IMR-90 (cell line): Measurements from ENCODE around the gene TCHP. TPM values are rescaled to one million over a fixed set of nuclear protein-coding genes. Genes with fewer than 3 reads are reported as not detected.
A peak's percentile ranks its signal among the peaks of the same experiment; 100 is the strongest.

ENCODE experiments used
- ATAC-seq: fragments of 200-7000 bp; cut with Tn5 transposase; 2 replicates; pipeline ENCODE4 v1.9.1; 2020; ENCODE audit warnings: low read depth, mild to moderate bottlenecking, moderate library complexity
- BruUV-seq: library from RNA; stranded (reverse); fragments of 400-500 nt; replicated peaks from 2 replicates; lab custom pipeline; 2021; lab: Mats Ljungman, UMichigan
- CTCF ChIA-PET: fragments of 300-600 bp; formaldehyde crosslinking; extraction: SDS; loops from one replicate; lab custom pipeline; 2021; ENCODE audit warnings: antibody characterized with exemption; lab: Yijun Ruan, JAX
- POLR2A ChIA-PET: fragments of 300-600 bp; sonication (Branson Sonifier 250); formaldehyde crosslinking; loops from one replicate; lab custom pipeline; 2022; ENCODE audit warnings: antibody characterized with exemption; ENCODE audit not compliant: unreplicated experiment; lab: Charles Lee
- DNase-seq: peaks from one replicate; pipeline ENCODE4 v3.0.0; 2013
- H2AFZ ChIP-seq: replicated peaks from 2 replicates; pipeline ENCODE3; 2013; ENCODE audit warnings: low read length, mild to moderate bottlenecking; ENCODE audit not compliant: poor library complexity
- H2AK5ac ChIP-seq: 2 replicates; pipeline ENCODE4 v1.6.1; 2013; ENCODE audit warnings: low read depth, low read length, inconsistent platforms
- H2AK9ac ChIP-seq: replicated peaks from 2 replicates; pipeline ENCODE3; 2013; ENCODE audit warnings: mild to moderate bottlenecking, low read depth, low read length, moderate library complexity; ENCODE audit not compliant: poor library complexity
- H2BK120ac ChIP-seq: 2 replicates; pipeline ENCODE4 v1.6.1; 2013; ENCODE audit warnings: low read depth, low read length, inconsistent platforms
- H2BK15ac ChIP-seq: 3 replicates; pipeline ENCODE4 v1.6.1; 2013; ENCODE audit warnings: low read depth, low read length, inconsistent platforms
- H2BK20ac ChIP-seq: 2 replicates; pipeline ENCODE4 v1.6.1; 2013; ENCODE audit warnings: low read depth, mild to moderate bottlenecking, inconsistent platforms, low read length, moderate library complexity
- H2BK5ac ChIP-seq: 2 replicates; pipeline ENCODE4 v1.6.1; 2013; ENCODE audit warnings: mild to moderate bottlenecking, low read depth, low read length, inconsistent platforms; ENCODE audit not compliant: poor library complexity, severe bottlenecking
- H3K14ac ChIP-seq: replicated peaks from 2 replicates; pipeline ENCODE4 v1.6.1; 2013; ENCODE audit warnings: low read depth, low read length, inconsistent platforms
- H3K18ac ChIP-seq: 2 replicates; pipeline ENCODE4 v1.6.1; 2013; ENCODE audit warnings: low read depth, low read length, control low read depth
- H3K23ac ChIP-seq: 2 replicates; pipeline ENCODE4 v1.6.1; 2013; ENCODE audit warnings: low read depth, low read length, inconsistent platforms
- H3K27ac ChIP-seq: 2 replicates; pipeline ENCODE4 v1.5.1; 2013; ENCODE audit warnings: mild to moderate bottlenecking, control low read depth, low read length; ENCODE audit not compliant: insufficient read depth
- H3K27me3 ChIP-seq: 2 replicates; pipeline ENCODE4 v1.6.1; 2013; ENCODE audit warnings: low read length; ENCODE audit not compliant: control insufficient read depth, insufficient read depth
- H3K36me3 ChIP-seq: 2 replicates; pipeline ENCODE4 v1.6.1; 2013; ENCODE audit warnings: low read length, mixed read lengths; ENCODE audit not compliant: control insufficient read depth, insufficient read depth
- H3K4ac ChIP-seq: 2 replicates; pipeline ENCODE4 v1.6.1; 2013; ENCODE audit warnings: low read depth, low read length, inconsistent platforms
- H3K4me1 ChIP-seq: 2 replicates; pipeline ENCODE4 v1.6.1; 2013; ENCODE audit warnings: low read length, mixed read lengths; ENCODE audit not compliant: control insufficient read depth, insufficient read depth
- H3K4me2 ChIP-seq: 2 replicates; pipeline ENCODE4 v1.6.1; 2013; ENCODE audit warnings: low read depth, mild to moderate bottlenecking, control low read depth, low read length, moderate library complexity
- H3K4me3 ChIP-seq: 2 replicates; pipeline ENCODE4 v1.5.1; 2013; ENCODE audit warnings: low read depth, mild to moderate bottlenecking, control low read depth, low read length, moderate library complexity; ENCODE audit not compliant: insufficient read depth
- H3K56ac ChIP-seq: 2 replicates; pipeline ENCODE4 v1.6.1; 2013; ENCODE audit warnings: low read length, inconsistent platforms; ENCODE audit not compliant: insufficient read depth; ENCODE audit errors: extremely low read depth
- H3K79me1 ChIP-seq, 2 experiments: 2 replicates each; pipeline ENCODE4 v1.6.1; 2013; ENCODE audit warnings: low read length in 2 of 2, inconsistent platforms in 1 of 2, low read depth in 1 of 2
- H3K9ac ChIP-seq: 2 replicates; pipeline ENCODE4 v1.6.1; 2013; ENCODE audit warnings: low read depth, low read length, control low read depth
- H3K9me1 ChIP-seq: 2 replicates; pipeline ENCODE4 v1.6.1; 2013; ENCODE audit warnings: low read length, inconsistent platforms; ENCODE audit not compliant: insufficient read depth
- H3K9me3 ChIP-seq: 2 replicates; pipeline ENCODE4 v1.6.1; 2013; ENCODE audit warnings: low read length; ENCODE audit not compliant: control insufficient read depth, insufficient read depth
- H4K20me1 ChIP-seq: 2 replicates; pipeline ENCODE4 v1.6.1; 2013; ENCODE audit warnings: low read length, inconsistent platforms; ENCODE audit not compliant: insufficient read depth
- H4K5ac ChIP-seq: 2 replicates; pipeline ENCODE4 v1.6.1; 2013; ENCODE audit warnings: mild to moderate bottlenecking, low read depth, low read length, control low read depth
- H4K8ac ChIP-seq, 2 experiments: 2 replicates each; pipeline ENCODE4 v1.6.1; 2013; ENCODE audit warnings: low read depth in 2 of 2, low read length in 2 of 2, control low read depth in 1 of 2, inconsistent platforms in 1 of 2
- H4K91ac ChIP-seq: 2 replicates; pipeline ENCODE4 v1.6.1; 2013; ENCODE audit warnings: low read depth, low read length, inconsistent platforms; ENCODE audit not compliant: insufficient read depth
- MAZ ChIP-seq: IDR thresholded peaks from 2 replicates; pipeline ENCODE4 v1.6.1; 2012; ENCODE audit warnings: low read depth, mild to moderate bottlenecking, low read length, improper control_type of control experiment, moderate library complexity, borderline replicate concordance
- MXI1 ChIP-seq: IDR thresholded peaks from 2 replicates; pipeline ENCODE4 v1.6.1; 2012; ENCODE audit warnings: low read depth, mild to moderate bottlenecking, low read length, moderate library complexity, borderline replicate concordance
- NFE2L2 ChIP-seq: fragments of 150-350 bp; IDR thresholded peaks from 2 replicates; pipeline ENCODE4 v1.6.1; 2016; ENCODE audit warnings: low read depth, mild to moderate bottlenecking, low read length
- RAD21 ChIP-seq: IDR thresholded peaks from 2 replicates; pipeline ENCODE4 v1.6.1; 2012; ENCODE audit warnings: low read length, improper control_type of control experiment
- RFX5 ChIP-seq: IDR thresholded peaks from 2 replicates; pipeline ENCODE4 v1.8.0; 2012; ENCODE audit warnings: low read depth, mild to moderate bottlenecking, low read length, moderate library complexity
- WGBS, 2 experiments: methylation state at CpG; one replicate each; pipeline versions ENCODE4 v1.1.5 to v1.1.7; 2013; ENCODE audit warnings: missing lambda C conversion rate in 2 of 2; ENCODE audit not compliant: insufficient read length in 1 of 2; ENCODE audit errors: extremely low coverage in 2 of 2; 5-methylcytosine and 5-hydroxymethylcytosine counted together
- dilution Hi-C: fragments of 300-500 bp; cut with HindIII; formaldehyde crosslinking; loops from one replicate; pipeline ENCODE4 v1.14.3; 2018; ENCODE audit warnings: low sequenced_read_pairs; ENCODE audit not compliant: unreplicated experiment
- in situ Hi-C: fragments of 300-500 bp; cut with MboI; formaldehyde crosslinking; loops from 3 replicates; pipeline ENCODE4 v1.14.3; 2019; ENCODE audit warnings: low sequenced_read_pairs, inconsistent platforms, mixed read lengths
- intact Hi-C: fragments of 100-400 bp; cut with micrococcal nuclease; formaldehyde crosslinking; loops from 2 replicates; pipeline ENCODE4 v1.10.0; 2022
- polyA plus RNA-seq, 3 experiments: library from polyadenylated mRNA; depleted of rRNA; stranded (reverse); fragments of >200 nt; gene quantifications; 2 replicates each; pipeline ENCODE4 v1.2.3, GENCODE V29; 2012; ENCODE audit warnings: low replicate concordance in 1 of 3
- total RNA-seq: library from RNA; depleted of rRNA; stranded (reverse); fragments of >200 nt; gene quantifications from 2 replicates; pipeline ENCODE4 v1.2.3, GENCODE V29; 2012

TCHP gene
- total and polyA plus RNA-seq, 2 of the 4 experiments (the other 2 are of a cell fraction), result 6.1 to 13.4 TPM

- CTCF ChIA-PET, result no interaction called here
- H2AK5ac ChIP-seq, result peak overlapping the region; percentile 84
- peak overlapping the region; percentile 46; the same call in 1 of the 2 replicates for H4K91ac ChIP-seq
- dilution Hi-C loops, result no loop called here
- peaks cover 29 to 54% of the 10 kb centered on the region in 2 experiments for H3K79me1 ChIP-seq
- peak overlapping the region; percentile 97 for H2AK9ac ChIP-seq
- H4K20me1 ChIP-seq, result peaks cover 24% of the 10 kb centered on the region; the same call in 1 of the 2 replicates
- H4K5ac ChIP-seq, result peak overlapping the region; percentile 60
- intact Hi-C loops, result loop anchor here (1.0 kb wide), 2 partner anchors 26 to 74 kb away; no protein-coding TSS in a partner anchor
- H4K8ac ChIP-seq, result peak overlapping the region; percentile 44 to 75
- no peaks in the 10 kb centered on the region for H3K9me3 ChIP-seq
- H2BK120ac ChIP-seq, result peak overlapping the region; percentile 7
- H3K27ac ChIP-seq, result peak overlapping the region; percentile 71
- no peaks in the 10 kb centered on the region for H3K36me3 ChIP-seq
- BruUV-seq, result TSS peak; percentile 24
- H2BK5ac ChIP-seq, result peak overlapping the region; percentile 63
- H2BK20ac ChIP-seq, result 0 out of 2 replicates have a peak overlapping the region, but pooled peaks have one; percentile 10
- in situ Hi-C loops, result no loop called here
- H3K56ac ChIP-seq, result peak overlapping the region; percentile 50
- POLR2A ChIA-PET, result no interaction called here
- peaks cover 10% of the 10 kb centered on the region for H3K4me1 ChIP-seq
- H3K4me3 ChIP-seq, result peak overlapping the region; percentile 76
- H3K4ac ChIP-seq, result peak overlapping the region; percentile 51
- DNase-seq (no peak), ATAC-seq (peak; percentile 1; the same call in 1 of the 2 replicates)
- H3K9me1 ChIP-seq, result peaks cover 17% of the 10 kb centered on the region
- peak overlapping the region; percentile 96 for H2AFZ ChIP-seq
- H2BK15ac ChIP-seq, result peak overlapping the region; percentile 87; the same call in 2 of the 3 replicates
- peak overlapping the region; percentile 97 for H3K4me2 ChIP-seq
- 0% methylated on average over 4 of the region's 13 CpGs; no CpG with 5 or more reads in 1 of the 2 experiments for WGBS, 2 experiments
- peak overlapping the region; percentile 71 for H3K23ac ChIP-seq
- peak overlapping the region; percentile 71 for H3K14ac ChIP-seq
- TF ChIP-seq RAD21 (no peak), MXI1 (no peak), MAZ (0 out of 2 replicates have a peak, but pooled peaks have one; percentile 10), NFE2L2 (no peak), RFX5 (no peak)
- peak overlapping the region; percentile 9 for H3K18ac ChIP-seq
- H3K27me3 ChIP-seq, result no peaks in the 10 kb centered on the region
- H3K9ac ChIP-seq, result peak overlapping the region; percentile 93
These were observed 20.6 kb upstream of the TCHP start for GRCh38 chr12:109879351-109880042.
